Pancreas (tissue), 10 donors: ENCODE data around the gene AIFM3. TPM values are rescaled to one million over a fixed set of nuclear protein-coding genes. Genes with fewer than 3 reads are reported as not detected.
"Not testable (repeated sequence)": the region's sequence is repeated elsewhere in the genome, so short reads cannot be mapped to it uniquely, and the experiment has no call there.

ENCODE experiments used
- ATAC-seq, 4 donors: fragments of 200-7000 bp; cut with Tn5 transposase; one replicate each; pipeline versions ENCODE4 v1.8.0 to v1.9.1; 2020; ENCODE audit warnings: mild to moderate bottlenecking in 4 of 4, moderate library complexity in 4 of 4
- DNase-seq, 6 donors: peaks; one replicate each; pipeline ENCODE4 v3.0.0-alpha.2; 2020
- FAIRE-seq: peaks from 2 replicates; lab custom pipeline; 2012; peaks lifted over from hg19 to GRCh38; lab: Jason Lieb, UNC
- H3K27ac ChIP-seq, 4 donors: fragments of 200-600 bp; sonication (generic); 1 replicate in 3 of 4; 2 replicates in 1 of 4; pipeline versions ENCODE4 v1.5.0 to v1.8.0; 2020
- H3K27me3 ChIP-seq, 4 donors: fragments of 200-600 bp; one replicate each; pipeline ENCODE4 v1.8.0; 2021
- H3K36me3 ChIP-seq, 3 donors: fragments of 200-600 bp; sonication (generic) in 1 of 3; one replicate each; pipeline versions ENCODE4 v1.5.0 to v1.8.0; 2020 to 2021
- H3K4me1 ChIP-seq, 3 donors: fragments of 200-600 bp; one replicate each; pipeline ENCODE4 v1.8.0; 2021
- H3K4me3 ChIP-seq, 4 donors: fragments of 200-600 bp; sonication (generic) in 2 of 4; one replicate each; pipeline versions ENCODE4 v1.5.0 to v1.8.0; 2020 to 2021
- H3K9me3 ChIP-seq, 4 donors: fragments of 200-600 bp; one replicate each; pipeline ENCODE4 v1.8.0; 2021
- WGBS, 2 donors: extraction: QIAGEN DNeasy Blood & Tissue Kit; methylation state at CpG; one replicate each; pipeline ENCODE4 v1.1.7; 2013; 5-methylcytosine and 5-hydroxymethylcytosine counted together
- intact Hi-C, 3 donors: fragments of 100-400 bp; cut with DNase I; formaldehyde crosslinking; loops; one replicate each; pipeline versions ENCODE4 v1.11.1 to v1.14.2; 2022
- polyA plus RNA-seq, 2 donors: library from polyadenylated mRNA; stranded (reverse); fragments of 200-250 nt; gene quantifications; one replicate each; pipeline ENCODE4 v1.2.3, GENCODE V29; 2013
- total RNA-seq, 6 donors: library from RNA; stranded (reverse); fragmentation: NEBNext Ultra II Directional in 4 of 6; extraction: Animal tissue kit (Norgen Biotek cat#: 25700) in 4 of 6; gene quantifications; one replicate each; pipeline versions ENCODE4 v1.2.1 to v1.2.4, GENCODE V29; 2021 to 2023
- TF ChIP-seq, protein P1 (sequence below), 4 donors: fragments of 200-600 bp; sonication (generic) in 3 of 4; IDR thresholded peaks; one replicate each; pipeline versions ENCODE4 v1.5.0 to v1.8.0; 2021; ENCODE audit warnings: antibody characterized with exemption in 4 of 4
- donor health status: healthy with polysubstance abuse.
- donor health status: DM: no; HTN: no; CAD: no; lungs with moderate emphysema.
- donor health status: DM: no; HTN: no; CAD: no.
- donor health status: control.
- donor health status: control.
- donor health status: Bipolar disorder and iron deficiency.
- donor health status: DM: yes; HTN: yes; CAD: no.
- donor health status: DM: no; HTN: no; CAD: no.
- donor health status: DM: no; HTN: no; CAD: no.
- donor health status: DM: yes; HTN: yes; CAD: no.

Gene AIFM3
- total and polyA plus RNA-seq, 8 donors: 0.63 to 4.5 (median 1.1) TPM

DNA sequence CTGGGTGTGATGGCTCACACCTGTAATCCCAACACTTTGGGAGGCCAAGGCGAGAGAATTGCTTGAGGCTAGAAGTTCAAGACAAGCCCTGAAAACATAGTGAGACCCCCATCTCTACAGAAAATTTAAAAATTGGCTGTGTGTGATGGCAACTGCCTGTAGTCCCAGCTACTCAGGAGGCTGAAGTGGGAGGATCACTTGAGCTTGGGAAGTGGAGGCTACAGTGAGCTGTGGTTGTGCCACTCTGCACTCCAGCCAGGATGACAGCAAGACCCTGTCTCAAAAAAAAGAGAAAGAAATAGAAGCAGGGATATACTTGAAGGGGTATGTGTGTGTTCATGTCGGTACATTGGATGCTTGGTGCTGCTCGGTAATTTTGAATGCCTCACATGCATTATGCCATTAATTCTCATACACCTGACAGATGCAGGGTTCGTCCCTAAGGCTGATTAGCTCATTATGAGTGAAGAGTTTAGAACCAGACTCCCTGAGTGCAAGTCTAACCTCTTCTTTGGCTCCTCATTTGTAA lies 35.9 kb upstream of the AIFM3 start:
- ATAC-seq (no peak), DNase-seq (no peak), FAIRE-seq (no peak)
- Histone ChIP-seq H3K27ac (no peak overlapping the region), H3K27me3 (no peaks in the 10 kb centered on the region), H3K9me3 (no peaks in the 10 kb centered on the region), H3K4me3 (no peak overlapping the region), H3K4me1 (peaks cover 0 to 7% (median 2%) of the 10 kb centered on the region in 3 donors), H3K36me3 (peaks cover 0 to 11% (median 6%) of the 10 kb centered on the region in 3 donors)
- TF ChIP-seq, protein P1, sequence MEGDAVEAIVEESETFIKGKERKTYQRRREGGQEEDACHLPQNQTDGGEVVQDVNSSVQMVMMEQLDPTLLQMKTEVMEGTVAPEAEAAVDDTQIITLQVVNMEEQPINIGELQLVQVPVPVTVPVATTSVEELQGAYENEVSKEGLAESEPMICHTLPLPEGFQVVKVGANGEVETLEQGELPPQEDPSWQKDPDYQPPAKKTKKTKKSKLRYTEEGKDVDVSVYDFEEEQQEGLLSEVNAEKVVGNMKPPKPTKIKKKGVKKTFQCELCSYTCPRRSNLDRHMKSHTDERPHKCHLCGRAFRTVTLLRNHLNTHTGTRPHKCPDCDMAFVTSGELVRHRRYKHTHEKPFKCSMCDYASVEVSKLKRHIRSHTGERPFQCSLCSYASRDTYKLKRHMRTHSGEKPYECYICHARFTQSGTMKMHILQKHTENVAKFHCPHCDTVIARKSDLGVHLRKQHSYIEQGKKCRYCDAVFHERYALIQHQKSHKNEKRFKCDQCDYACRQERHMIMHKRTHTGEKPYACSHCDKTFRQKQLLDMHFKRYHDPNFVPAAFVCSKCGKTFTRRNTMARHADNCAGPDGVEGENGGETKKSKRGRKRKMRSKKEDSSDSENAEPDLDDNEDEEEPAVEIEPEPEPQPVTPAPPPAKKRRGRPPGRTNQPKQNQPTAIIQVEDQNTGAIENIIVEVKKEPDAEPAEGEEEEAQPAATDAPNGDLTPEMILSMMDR (IDR thresholded peaks at IDR 0.05): no peak
- 90 to 93% methylated on average over 4 of the region's 4 CpGs for WGBS, 2 donors
- intact Hi-C loops: no loop called here

DNA sequence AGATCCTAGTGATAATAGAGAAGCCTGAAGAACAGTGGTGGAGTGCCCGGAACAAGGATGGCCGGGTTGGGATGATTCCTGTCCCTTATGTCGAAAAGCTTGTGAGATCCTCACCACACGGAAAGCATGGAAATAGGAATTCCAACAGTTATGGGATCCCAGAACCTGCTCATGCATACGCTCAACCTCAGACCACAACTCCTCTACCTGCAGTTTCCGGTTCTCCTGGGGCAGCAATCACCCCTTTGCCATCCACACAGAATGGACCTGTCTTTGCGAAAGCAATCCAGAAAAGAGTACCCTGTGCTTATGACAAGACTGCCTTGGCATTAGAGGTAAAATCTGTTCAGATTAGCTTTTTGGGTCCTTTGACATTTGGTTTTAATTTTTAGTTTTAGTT lies 33.1 kb upstream of the AIFM3 start:
- H3K4me3 ChIP-seq: no peak overlapping the region
- H3K36me3 ChIP-seq: peaks cover 0 to 11% (median 6%) of the 10 kb centered on the region in 3 donors
- H3K27me3 ChIP-seq: no peaks in the 10 kb centered on the region
- FAIRE-seq: no peak
- H3K4me1 ChIP-seq: peaks cover 25 to 32% (median 25%) of the 10 kb centered on the region in 3 donors
- intact Hi-C loops: no loop called here
- DNase-seq: no peak
- TF ChIP-seq, protein P1 (IDR thresholded peaks at IDR 0.05): no peak
- WGBS, 2 donors: 95 to 97% methylated on average over 7 of the region's 7 CpGs
- no peak for ATAC-seq
- no peak overlapping the region for H3K27ac ChIP-seq
- no peaks in the 10 kb centered on the region for H3K9me3 ChIP-seq

DNA sequence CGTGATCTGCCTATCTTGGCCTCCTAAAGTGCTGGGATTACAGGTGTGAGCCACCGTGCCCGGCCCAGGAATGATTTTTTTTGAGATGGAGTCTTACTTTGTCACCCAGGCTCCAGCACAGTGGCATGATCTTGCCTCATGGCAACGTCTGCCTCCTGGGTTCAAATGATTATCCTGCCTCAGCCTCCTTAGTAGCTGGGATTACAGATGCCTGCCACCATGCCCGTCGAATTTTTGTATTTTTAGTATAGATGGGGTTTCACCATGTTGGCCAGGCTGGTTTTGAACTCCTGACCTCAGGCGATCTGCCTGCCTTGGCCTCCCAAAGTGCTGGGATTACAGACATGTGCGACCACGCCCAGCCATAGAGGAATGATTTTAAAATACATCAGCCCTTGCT lies 32.0 kb upstream of the AIFM3 start:
- H3K27me3 ChIP-seq, H3K4me3 ChIP-seq, H3K9me3 ChIP-seq, ATAC-seq, intact Hi-C loops, FAIRE-seq, DNase-seq, H3K27ac ChIP-seq: not testable (repeated sequence)
- peaks cover 25 to 30% (median 25%) of the 10 kb centered on the region in 3 donors for H3K4me1 ChIP-seq
- WGBS, 2 donors: 89 to 92% methylated on average over 9 of the region's 9 CpGs
- H3K36me3 ChIP-seq: peaks cover 0 to 11% (median 6%) of the 10 kb centered on the region in 3 donors

DNA sequence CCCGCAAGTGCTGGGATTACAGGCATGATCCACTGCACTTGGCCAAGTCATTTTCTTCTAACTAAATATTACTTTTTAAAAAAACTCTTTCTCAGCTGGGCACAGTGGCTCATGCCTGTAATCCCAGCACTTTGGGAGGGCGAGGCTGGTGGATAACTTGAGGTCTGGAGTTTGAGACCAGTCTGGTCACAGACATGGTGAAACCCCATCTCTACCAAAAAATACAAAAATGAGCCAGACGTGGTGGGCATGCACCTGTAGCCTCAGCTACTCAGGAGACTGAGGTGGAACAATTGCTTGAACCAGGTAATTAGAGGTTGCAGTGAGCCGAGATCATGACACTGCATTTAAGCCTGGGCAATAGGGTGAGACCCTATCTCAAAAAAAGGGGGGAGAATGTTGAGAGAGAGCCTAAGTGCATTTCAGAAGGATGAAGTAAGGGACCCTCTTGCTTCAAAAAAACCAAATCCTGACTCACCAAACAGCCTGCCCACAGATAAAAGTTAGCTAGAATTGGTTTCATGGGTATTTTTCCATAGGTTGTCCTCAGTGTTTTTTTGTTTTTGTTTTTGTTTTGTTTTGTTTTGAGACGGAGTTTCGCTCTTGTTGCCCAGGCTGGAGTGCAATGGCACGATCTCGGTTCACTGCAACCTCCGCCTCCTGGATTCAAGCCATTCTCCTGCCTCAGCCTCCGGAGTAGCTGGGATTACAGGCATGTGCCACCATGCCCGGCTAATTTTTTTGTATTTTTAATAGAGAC lies 31.1 kb upstream of the AIFM3 start:
- FAIRE-seq, H3K27me3 ChIP-seq, H3K27ac ChIP-seq, intact Hi-C loops, ATAC-seq, H3K9me3 ChIP-seq, H3K4me3 ChIP-seq: not testable (repeated sequence)
- WGBS, 2 donors: 79 to 80% methylated on average over 11 of the region's 11 CpGs
- Histone ChIP-seq H3K4me1 (peaks cover 25 to 37% (median 25%) of the 10 kb centered on the region in 3 donors), H3K36me3 (peaks cover 0 to 11% (median 6%) of the 10 kb centered on the region in 3 donors)
- DNase-seq: peak in 1 of 6 donors; percentile 2

DNA sequence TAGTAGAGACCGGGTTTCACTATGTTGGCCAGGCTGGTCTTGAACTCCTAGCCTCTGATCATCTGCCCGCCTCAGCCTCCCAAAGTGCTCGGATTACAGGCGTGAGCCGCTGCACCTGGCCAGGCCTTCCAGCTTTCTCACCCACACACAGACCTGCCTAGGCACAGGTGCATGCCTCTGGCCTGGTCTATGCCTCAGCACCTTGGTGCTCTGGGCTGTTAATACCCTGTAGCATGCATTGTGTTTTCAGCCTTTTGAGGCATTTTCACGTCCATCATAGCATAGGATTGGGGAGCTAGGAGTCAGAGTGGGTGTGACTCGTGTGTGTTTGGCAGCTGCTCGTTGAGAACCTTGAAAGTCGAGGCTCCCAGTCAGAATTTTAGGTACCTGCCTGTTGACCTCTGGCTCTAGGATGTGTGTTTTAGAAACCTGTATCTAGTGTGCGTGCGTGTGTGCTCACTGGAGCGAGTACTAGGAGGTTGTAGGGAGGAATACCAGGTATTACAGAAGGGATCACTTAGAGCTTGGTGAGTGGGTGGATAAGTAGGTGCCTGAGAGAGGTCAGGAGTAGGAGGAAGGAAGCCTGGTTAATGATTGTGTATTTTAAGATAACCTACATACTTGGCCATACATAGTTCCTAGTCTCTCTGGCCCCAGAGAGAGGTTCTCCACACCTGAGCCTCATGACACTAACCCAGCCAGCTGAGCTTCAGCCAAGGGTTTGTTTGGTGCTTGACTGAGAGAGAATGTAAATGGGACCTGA lies 29.8 kb upstream of the AIFM3 start:
- TF ChIP-seq, protein P1 (IDR thresholded peaks at IDR 0.05): no peak
- Histone ChIP-seq H3K36me3 (peaks cover 0 to 11% (median 6%) of the 10 kb centered on the region in 3 donors), H3K27ac (no peak overlapping the region), H3K4me3 (no peak overlapping the region), H3K27me3 (no peaks in the 10 kb centered on the region), H3K9me3 (no peaks in the 10 kb centered on the region), H3K4me1 (peaks cover 25 to 37% (median 25%) of the 10 kb centered on the region in 3 donors)
- FAIRE-seq (no peak), DNase-seq (peak in 1 of 6 donors; percentile 53), ATAC-seq (peak; percentile 75 to 95 (median 88))
- intact Hi-C loops: no loop called here
- 30 to 32% methylated on average over 12 of the region's 12 CpGs for WGBS, 2 donors
